Stomach (tissue), 9 donors: Measurements from ENCODE around the gene FMN2. TPM values are rescaled to one million over a fixed set of nuclear protein-coding genes. Genes with fewer than 3 reads are reported as not detected.
"Not testable (repeated sequence)": the region's sequence is repeated elsewhere in the genome, so short reads cannot be mapped to it uniquely, and the experiment has no call there.

Experiments
- DNase-seq, 2 donors: peaks; one replicate each; pipeline versions ENCODE4 v3.0.0 to v3.0.0-alpha.2; 2013 to 2019
- H3K27ac ChIP-seq, 5 donors: fragments of 200-600 bp in 4 of 5; sonication (generic) in 4 of 5; one replicate each; pipeline ENCODE4 v1.5.1; 2013 to 2019; ENCODE audit warnings: mild to moderate bottlenecking in 1 of 5, moderate library complexity in 1 of 5
- H3K27me3 ChIP-seq, 3 donors: fragments of 200-600 bp; sonication (generic); one replicate each; pipeline ENCODE4 v1.5.1; 2017 to 2019; ENCODE audit warnings: mixed run types in 1 of 3
- H3K36me3 ChIP-seq, 4 donors: fragments of 200-600 bp; sonication (generic); 1 replicate in 3 of 4; 2 replicates in 1 of 4; pipeline ENCODE4 v1.5.1; 2016 to 2019
- H3K4me1 ChIP-seq, 4 donors: fragments of 200-600 bp; sonication (generic); one replicate each; pipeline ENCODE4 v1.5.1; 2016 to 2019
- H3K4me3 ChIP-seq, 4 donors: fragments of 200-600 bp; sonication (generic) in 3 of 4; one replicate each; pipeline ENCODE4 v1.5.1; 2016 to 2019; ENCODE audit warnings: mild to moderate bottlenecking in 1 of 4
- H3K9me3 ChIP-seq, 4 donors: fragments of 200-600 bp; sonication (generic); one replicate each; pipeline ENCODE4 v1.5.1; 2016 to 2019
- CTCF ChIP-seq, 7 experiments: fragments of 450-650 bp in 4 of 7; fragments of 200-600 bp in 3 of 7; sonication (generic) in 3 of 7; IDR thresholded peaks; one replicate each; pipeline ENCODE4 v1.5.1; 2016 to 2019; ENCODE audit warnings: antibody characterized with exemption in 7 of 7, control low read depth in 2 of 7, mild to moderate bottlenecking in 1 of 7
- EP300 ChIP-seq: sonication (generic); formaldehyde crosslinking; IDR thresholded peaks from one replicate; pipeline ENCODE4 v1.6.1; 2017; ENCODE audit warnings: antibody characterized with exemption
- POLR2A ChIP-seq, 4 donors: fragments of 450-650 bp; IDR thresholded peaks; one replicate each; pipeline ENCODE4 v1.6.1; 2016; ENCODE audit warnings: antibody characterized with exemption in 4 of 4, control low read depth in 2 of 4, mild to moderate bottlenecking in 1 of 4, moderate library complexity in 1 of 4
- POLR2AphosphoS5 ChIP-seq, 3 donors: sonication (generic); formaldehyde crosslinking; IDR thresholded peaks; one replicate each; pipeline ENCODE4 v1.6.1; 2016; ENCODE audit warnings: antibody characterized with exemption in 3 of 3
- WGBS, 5 donors: extraction: QIAGEN DNeasy Blood & Tissue Kit in 3 of 5; methylation state at CpG; one replicate each; pipeline versions ENCODE4 v1.1.5 to v1.1.7; 2013 to 2018; 5-methylcytosine and 5-hydroxymethylcytosine counted together
- intact Hi-C: fragments of 100-400 bp; cut with DNase I; formaldehyde crosslinking; loops from one replicate; pipeline ENCODE4 v1.15.1; 2023; ENCODE audit warnings: low total_unique reads
- polyA plus RNA-seq, 3 donors: library from polyadenylated mRNA; stranded (reverse); fragments of 200-250 nt; gene quantifications; one replicate each; pipeline ENCODE4 v1.2.3, GENCODE V29; 2013
- total RNA-seq, 5 donors: library from RNA; depleted of rRNA; stranded (reverse); fragments of >200 nt; gene quantifications; one replicate each; pipeline versions ENCODE4 v1.1.0 to v1.2.3, GENCODE V29; 2014 to 2016
- donor health status: healthy with polysubstance abuse.
- donor health status: Bipolar disorder and iron deficiency.
- donor health status: healthy.

FMN2 gene
- total and polyA plus RNA-seq, 8 donors, result 0.61 to 3.3 (median 0.87) TPM; not detected in 2

GRCh38 chr1:240314845-240315801 is 223.4 kb downstream of the FMN2 start:
- Histone ChIP-seq H3K9me3 (no peaks in the 10 kb centered on the region), H3K36me3 (no peaks in the 10 kb centered on the region), H3K4me3 (no peak overlapping the region), H3K27me3 (no peaks in the 10 kb centered on the region), H3K27ac (peak overlapping the region in 1 of 5 donors; percentile 2), H3K4me1 (peaks cover 0 to 15% (median 5%) of the 10 kb centered on the region in 4 donors)
- intact Hi-C loops, result no loop called here
- 57 to 81% (median 69%) methylated on average over 3 of the region's 3 CpGs for whole genome bisulfite sequencing, 5 donors
- DNase-seq, result peak in 1 of 2 donors; percentile 54
- TF ChIP-seq CTCF (IDR thresholded peaks at IDR 0.05) (no peak), POLR2AphosphoS5 (IDR thresholded peaks at IDR 0.05) (no peak)

- no peak overlapping the region for H3K27ac ChIP-seq
- intact Hi-C loops, result no loop called here
- TF ChIP-seq POLR2A (IDR thresholded peaks at IDR 0.05) (no peak), POLR2AphosphoS5 (IDR thresholded peaks at IDR 0.05) (no peak), EP300 (no peak), CTCF (IDR thresholded peaks at IDR 0.05) (no peak)
- no peaks in the 10 kb centered on the region for H3K9me3 ChIP-seq
- no peaks in the 10 kb centered on the region for H3K27me3 ChIP-seq
- no peaks in the 10 kb centered on the region for H3K36me3 ChIP-seq
- no peak for DNase-seq
- no peak overlapping the region for H3K4me3 ChIP-seq
- 81 to 92% (median 87%) methylated on average over 3 of the region's 3 CpGs for WGBS, 5 donors
- no peaks in the 10 kb centered on the region for H3K4me1 ChIP-seq
Observed at GRCh38 chr1:240319998-240320397, 228.3 kb downstream of the FMN2 start.

- intact Hi-C loops, result no loop called here
- TF ChIP-seq CTCF (IDR thresholded peaks at IDR 0.05) (no peak), EP300 (no peak), POLR2A (IDR thresholded peaks at IDR 0.05) (no peak), POLR2AphosphoS5 (IDR thresholded peaks at IDR 0.05) (no peak)
- Histone ChIP-seq H3K27ac (no peak overlapping the region), H3K36me3 (no peaks in the 10 kb centered on the region), H3K27me3 (no peaks in the 10 kb centered on the region), H3K4me1 (no peaks in the 10 kb centered on the region), H3K9me3 (no peaks in the 10 kb centered on the region), H3K4me3 (no peak overlapping the region)
- DNase-seq, result no peak
- 26 to 52% (median 36%) methylated on average over 5 of the region's 5 CpGs for WGBS, 5 donors
Observed at GRCh38 chr1:240320659-240321058, 229.0 kb downstream of the FMN2 start.

- WGBS, 5 donors, result 81 to 89% (median 87%) methylated on average over 4 of the region's 4 CpGs
- intact Hi-C loops, result no loop called here
- H3K4me3 ChIP-seq, result no peak overlapping the region
- H3K27ac ChIP-seq, result no peak overlapping the region
- no peaks in the 10 kb centered on the region for H3K4me1 ChIP-seq
- no peak for TF ChIP-seq EP300
- no peak for TF ChIP-seq CTCF (IDR thresholded peaks at IDR 0.05)
- no peak for TF ChIP-seq POLR2AphosphoS5 (IDR thresholded peaks at IDR 0.05)
- no peak for TF ChIP-seq POLR2A (IDR thresholded peaks at IDR 0.05)
- H3K36me3 ChIP-seq, result no peaks in the 10 kb centered on the region
- H3K27me3 ChIP-seq, result no peaks in the 10 kb centered on the region
- H3K9me3 ChIP-seq, result no peaks in the 10 kb centered on the region
- no peak for DNase-seq
Observed at GRCh38 chr1:240322943-240323342, 231.3 kb downstream of the FMN2 start.

- H3K4me1 ChIP-seq, H3K27me3 ChIP-seq, H3K27ac ChIP-seq, H3K36me3 ChIP-seq, H3K9me3 ChIP-seq, intact Hi-C loops, DNase-seq, H3K4me3 ChIP-seq: not testable (repeated sequence)
- WGBS, 5 donors, result 85 to 100% (median 95%) methylated on average over 1 of the region's 1 CpG
Observed at GRCh38 chr1:240328382-240328781, 236.7 kb downstream of the FMN2 start.
